KMS-11 (cell line): ENCODE measurements around the gene TFEB.
A peak's percentile ranks its signal among the peaks of the same experiment; 100 is the strongest.

Experiments
- H2AFZ ChIP-seq: fragments of 200-600 bp; sonication (generic); 2 replicates; pipeline ENCODE4 v1.6.1; 2016; ENCODE audit warnings: antibody characterized with exemption, mixed run types, low read depth
- H3K27ac ChIP-seq: fragments of 200-600 bp; sonication (generic); 2 replicates; pipeline ENCODE4 v1.6.1; 2016; ENCODE audit warnings: mild to moderate bottlenecking, mixed run types
- H3K27me3 ChIP-seq: fragments of 200-600 bp; sonication (generic); 2 replicates; pipeline ENCODE4 v1.6.1; 2017; ENCODE audit warnings: mild to moderate bottlenecking, low read depth, mixed run types, moderate library complexity; ENCODE audit not compliant: insufficient read depth
- H3K36me3 ChIP-seq: fragments of 200-600 bp; sonication (generic); 2 replicates; pipeline ENCODE4 v1.6.1; 2017; ENCODE audit warnings: mild to moderate bottlenecking, mixed run types; ENCODE audit not compliant: insufficient read depth
- H3K4me1 ChIP-seq: fragments of 200-600 bp; sonication (generic); 2 replicates; pipeline ENCODE4 v1.6.1; 2016; ENCODE audit warnings: mild to moderate bottlenecking, low read depth, mixed run types; ENCODE audit not compliant: poor library complexity, severe bottlenecking
- H3K4me2 ChIP-seq: fragments of 200-600 bp; sonication (generic); 2 replicates; pipeline ENCODE4 v1.7.0; 2016; ENCODE audit warnings: mild to moderate bottlenecking, mixed run types
- H3K4me3 ChIP-seq: fragments of 200-600 bp; sonication (generic); IDR thresholded peaks from 2 replicates; pipeline ENCODE4 v1.6.1; 2017; ENCODE audit warnings: low read depth, low read length, mixed read lengths; ENCODE audit not compliant: insufficient read depth
- H3K79me2 ChIP-seq: fragments of 200-600 bp; sonication (generic); 2 replicates; pipeline ENCODE4 v1.6.1; 2016; ENCODE audit warnings: low read depth, mixed run types; ENCODE audit not compliant: insufficient read depth
- H3K9ac ChIP-seq: fragments of 200-600 bp; sonication (generic); 2 replicates; pipeline ENCODE4 v1.6.1; 2016; ENCODE audit warnings: mild to moderate bottlenecking, mixed run types
- H4K20me1 ChIP-seq: fragments of 200-600 bp; sonication (generic); 2 replicates; pipeline ENCODE4 v1.6.1; 2016; ENCODE audit warnings: mild to moderate bottlenecking, mixed run types; ENCODE audit not compliant: insufficient read depth
- CTCF ChIP-seq: fragments of 200-600 bp; sonication (generic); conservative IDR thresholded peaks from 2 replicates; pipeline ENCODE4 v1.6.1; 2017; ENCODE audit warnings: low read depth, mild to moderate bottlenecking, antibody characterized with exemption, low read length, moderate library complexity, mixed read lengths

TFEB gene

GRCh38 chr6:41780551-41781365 lies 45.4 kb upstream of the TFEB start, which contains the start of gene PRICKLE4:
TSS of gene PRICKLE4 (plus strand) at chr6:41780782. CDS start at chr6:41783474, 2,692 bp downstream.
- Histone ChIP-seq H3K27me3 (peaks cover 33% of the 10 kb centered on the region), H2AFZ (peak within 1 kb of the TSS; percentile 74), H3K4me2 (peak within 1 kb of the TSS; percentile 31), H3K4me3 (no peak within 1 kb of the TSS), H3K79me2 (no peaks in the 10 kb centered on the region), H4K20me1 (no peaks in the 10 kb centered on the region), H3K36me3 (no peaks in the 10 kb centered on the region), H3K9ac (no peak within 1 kb of the TSS), H3K27ac (no peak within 1 kb of the TSS), H3K4me1 (peaks cover 12% of the 10 kb centered on the region)
- no peak for TF ChIP-seq CTCF

GRCh38 chr6:41779788-41780550 lies 44.6 kb upstream of the TFEB start, which contains the start of gene FRS3:
TSS of gene FRS3 (minus strand) at chr6:41779900. CDS start at chr6:41776987, 2,913 bp downstream.
- Histone ChIP-seq H3K27ac (no peak within 1 kb of the TSS), H3K27me3 (peaks cover 29% of the 10 kb centered on the region), H3K79me2 (no peaks in the 10 kb centered on the region), H2AFZ (peak within 1 kb of the TSS; percentile 74), H3K4me3 (no peak within 1 kb of the TSS), H3K36me3 (no peaks in the 10 kb centered on the region), H3K9ac (peak within 1 kb of the TSS; percentile 30; the same call in 1 of the 2 replicates), H3K4me2 (peak within 1 kb of the TSS; percentile 85), H3K4me1 (peaks cover 10% of the 10 kb centered on the region), H4K20me1 (no peaks in the 10 kb centered on the region)
- peak; percentile 83 for TF ChIP-seq CTCF

- no peak overlapping the region for H3K27ac ChIP-seq
- H3K9ac ChIP-seq, result peak overlapping the region; percentile 30; the same call in 1 of the 2 replicates
- H3K79me2 ChIP-seq, result no peaks in the 10 kb centered on the region
- H3K4me1 ChIP-seq, result peaks cover 10% of the 10 kb centered on the region
- peaks cover 24% of the 10 kb centered on the region for H3K27me3 ChIP-seq
- no peak overlapping the region for H3K4me3 ChIP-seq
- H4K20me1 ChIP-seq, result no peaks in the 10 kb centered on the region
- H2AFZ ChIP-seq, result peak overlapping the region; percentile 41; the same call in 1 of the 2 replicates
- H3K36me3 ChIP-seq, result no peaks in the 10 kb centered on the region
- TF ChIP-seq CTCF, result no peak
- H3K4me2 ChIP-seq, result peak overlapping the region; percentile 85
Observed at GRCh38 chr6:41779336-41779735, 43.9 kb upstream of the TFEB start.

- 0 out of 2 replicates have a peak overlapping the region, but pooled peaks have one; percentile 41 for H2AFZ ChIP-seq
- no peak for TF ChIP-seq CTCF
- no peak overlapping the region; the same call in 1 of the 2 replicates for H3K9ac ChIP-seq
- no peaks in the 10 kb centered on the region for H3K36me3 ChIP-seq
- H4K20me1 ChIP-seq, result no peaks in the 10 kb centered on the region
- no peaks in the 10 kb centered on the region for H3K79me2 ChIP-seq
- H3K27me3 ChIP-seq, result peaks cover 20% of the 10 kb centered on the region
- H3K27ac ChIP-seq, result no peak overlapping the region
- H3K4me2 ChIP-seq, result peak overlapping the region; percentile 85
- H3K4me3 ChIP-seq, result no peak overlapping the region
- H3K4me1 ChIP-seq, result peaks cover 10% of the 10 kb centered on the region
Observed at GRCh38 chr6:41778895-41779294, 43.5 kb upstream of the TFEB start.
